ENCODE results near the gene ANKRD31.

DNA sequence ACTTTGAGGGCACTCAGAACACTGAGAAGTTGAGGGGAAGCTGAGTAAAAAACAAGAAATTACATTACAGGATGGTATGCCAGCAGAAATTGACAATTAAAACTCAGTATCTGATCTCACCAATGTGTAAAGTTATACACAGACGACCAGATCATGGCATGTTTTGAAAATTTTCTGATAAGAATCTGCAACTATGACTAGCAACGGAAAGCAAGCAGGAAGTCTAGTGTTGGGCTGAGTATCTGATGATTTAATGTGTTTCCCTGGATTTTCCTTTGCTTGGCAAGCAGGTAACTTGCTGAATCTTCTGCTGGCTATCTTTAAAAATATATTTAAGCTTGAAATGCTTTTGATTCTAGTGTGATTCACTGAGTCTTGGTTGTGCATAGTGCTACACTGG is 179.1 kb downstream of the ANKRD31 start:
- TF ChIP-seq, protein P1, sequence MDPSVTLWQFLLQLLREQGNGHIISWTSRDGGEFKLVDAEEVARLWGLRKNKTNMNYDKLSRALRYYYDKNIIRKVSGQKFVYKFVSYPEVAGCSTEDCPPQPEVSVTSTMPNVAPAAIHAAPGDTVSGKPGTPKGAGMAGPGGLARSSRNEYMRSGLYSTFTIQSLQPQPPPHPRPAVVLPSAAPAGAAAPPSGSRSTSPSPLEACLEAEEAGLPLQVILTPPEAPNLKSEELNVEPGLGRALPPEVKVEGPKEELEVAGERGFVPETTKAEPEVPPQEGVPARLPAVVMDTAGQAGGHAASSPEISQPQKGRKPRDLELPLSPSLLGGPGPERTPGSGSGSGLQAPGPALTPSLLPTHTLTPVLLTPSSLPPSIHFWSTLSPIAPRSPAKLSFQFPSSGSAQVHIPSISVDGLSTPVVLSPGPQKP (IDR thresholded peaks at IDR 0.05; ENCODE audit: low read depth, low read length), result no peak
- TF ChIP-seq, protein P2, sequence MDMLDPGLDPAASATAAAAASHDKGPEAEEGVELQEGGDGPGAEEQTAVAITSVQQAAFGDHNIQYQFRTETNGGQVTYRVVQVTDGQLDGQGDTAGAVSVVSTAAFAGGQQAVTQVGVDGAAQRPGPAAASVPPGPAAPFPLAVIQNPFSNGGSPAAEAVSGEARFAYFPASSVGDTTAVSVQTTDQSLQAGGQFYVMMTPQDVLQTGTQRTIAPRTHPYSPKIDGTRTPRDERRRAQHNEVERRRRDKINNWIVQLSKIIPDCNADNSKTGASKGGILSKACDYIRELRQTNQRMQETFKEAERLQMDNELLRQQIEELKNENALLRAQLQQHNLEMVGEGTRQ (IDR thresholded peaks at IDR 0.05), result no peak
- no peak for TF ChIP-seq EP300 (IDR thresholded peaks at IDR 0.05)
- TF ChIP-seq, protein P3, sequence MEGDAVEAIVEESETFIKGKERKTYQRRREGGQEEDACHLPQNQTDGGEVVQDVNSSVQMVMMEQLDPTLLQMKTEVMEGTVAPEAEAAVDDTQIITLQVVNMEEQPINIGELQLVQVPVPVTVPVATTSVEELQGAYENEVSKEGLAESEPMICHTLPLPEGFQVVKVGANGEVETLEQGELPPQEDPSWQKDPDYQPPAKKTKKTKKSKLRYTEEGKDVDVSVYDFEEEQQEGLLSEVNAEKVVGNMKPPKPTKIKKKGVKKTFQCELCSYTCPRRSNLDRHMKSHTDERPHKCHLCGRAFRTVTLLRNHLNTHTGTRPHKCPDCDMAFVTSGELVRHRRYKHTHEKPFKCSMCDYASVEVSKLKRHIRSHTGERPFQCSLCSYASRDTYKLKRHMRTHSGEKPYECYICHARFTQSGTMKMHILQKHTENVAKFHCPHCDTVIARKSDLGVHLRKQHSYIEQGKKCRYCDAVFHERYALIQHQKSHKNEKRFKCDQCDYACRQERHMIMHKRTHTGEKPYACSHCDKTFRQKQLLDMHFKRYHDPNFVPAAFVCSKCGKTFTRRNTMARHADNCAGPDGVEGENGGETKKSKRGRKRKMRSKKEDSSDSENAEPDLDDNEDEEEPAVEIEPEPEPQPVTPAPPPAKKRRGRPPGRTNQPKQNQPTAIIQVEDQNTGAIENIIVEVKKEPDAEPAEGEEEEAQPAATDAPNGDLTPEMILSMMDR (IDR thresholded peaks at IDR 0.05), result no peak
- no peak for TF ChIP-seq MAFK (IDR thresholded peaks at IDR 0.05; ENCODE audit: partially characterized antibody)
- no peak for TF ChIP-seq ZSCAN20 (CRISPR knock-in tag; IDR thresholded peaks at IDR 0.05)
- no peak for TF ChIP-seq EHMT2 (IDR thresholded peaks at IDR 0.05; ENCODE audit: low read depth)
- TF ChIP-seq HDAC2 (IDR thresholded peaks at IDR 0.05), result no peak
- TF ChIP-seq MYC (IDR thresholded peaks at IDR 0.05; ENCODE audit: borderline replicate concordance, low read length), result no peak
